ENCODE results near the gene VPS36. TPM values are rescaled to one million over a fixed set of nuclear protein-coding genes. Genes with fewer than 3 reads are reported as not detected.

The VPS36 gene
- total and polyA plus RNA-seq, 10 of the 15 experiments (the other 5 are each of a cell fraction or from before 2014, with no cell fraction given): 10.3 to 29.0 (median 23.9) TPM

DNA sequence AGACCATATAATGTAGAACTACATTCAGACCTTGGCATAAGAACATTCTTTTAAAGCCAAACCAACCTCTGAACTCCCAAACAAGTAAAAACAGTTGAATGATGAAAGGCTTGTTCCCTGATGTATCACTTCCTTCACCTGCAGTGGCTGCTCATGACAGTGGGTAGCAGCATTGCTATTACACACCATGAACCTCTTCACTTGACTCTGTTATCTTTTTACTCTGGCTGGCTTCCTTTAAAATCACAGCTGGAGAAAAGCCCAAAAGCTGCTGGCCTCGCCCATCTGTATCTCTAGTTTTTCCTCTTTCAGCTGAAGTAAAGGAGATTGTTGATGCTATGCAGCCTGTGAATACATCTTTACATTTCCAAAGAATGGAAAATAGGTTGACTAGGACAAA is 67.1 kb downstream of the VPS36 start:
- DNase-seq (ENCODE audit: low read depth, low spot score) (no peak), FAIRE-seq (no peak), ATAC-seq (no peak)
- ChIA-PET POLR2A (no interaction called here), SMC1A (ENCODE audit: uncharacterized antibody, unreplicated experiment) (interaction anchor here (0.6 kb wide), 1 partner anchor 507 kb away, joined by 3 read pairs; no protein-coding TSS in a partner anchor), RAD21 (ENCODE audit: unreplicated experiment) (no interaction called here), CTCF (no interaction called here)
- H3K27ac ChIP-seq (ENCODE audit: control insufficient read depth, insufficient read depth): no peak overlapping the region
- H4K20me1 ChIP-seq (ENCODE audit: control insufficient read depth, insufficient read depth): no peaks in the 10 kb centered on the region
- H3K4me1 ChIP-seq (ENCODE audit: control insufficient read depth, insufficient read depth, low read length): no peaks in the 10 kb centered on the region
- H3K79me2 ChIP-seq (ENCODE audit: control insufficient read depth, insufficient read depth, low read length): no peaks in the 10 kb centered on the region
- no peak overlapping the region for H3K9ac ChIP-seq (ENCODE audit: control insufficient read depth, insufficient read depth, low read length)
- BruUV-seq (replicated peaks): no TSS peak
- in situ Hi-C loops (cut with MboI) (no loop called here), intact Hi-C loops (cut with micrococcal nuclease; ENCODE audit: unreplicated experiment) (no loop called here)
- no peaks in the 10 kb centered on the region for H3K9me3 ChIP-seq (replicated peaks; ENCODE audit: control insufficient read depth, insufficient read depth, low read length)
- H3K4me2 ChIP-seq (ENCODE audit: control insufficient read depth, insufficient read depth): no peak overlapping the region
- no peak overlapping the region for H2AFZ ChIP-seq (ENCODE audit: control insufficient read depth, low read depth, low read length)
- 6% methylated on average over 1 of the region's 1 CpG for WGBS (ENCODE audit: insufficient coverage, insufficient replicate concordance, low lambda C conversion rate, missing lambda C conversion rate)
- TF ChIP-seq RUNX3 (IDR thresholded peaks at IDR 0.05; ENCODE audit: low read length): no peak
- no peak for TF ChIP-seq SREBF2 (IDR thresholded peaks at IDR 0.05; ENCODE audit: low read length)
- TF ChIP-seq, protein P1, sequence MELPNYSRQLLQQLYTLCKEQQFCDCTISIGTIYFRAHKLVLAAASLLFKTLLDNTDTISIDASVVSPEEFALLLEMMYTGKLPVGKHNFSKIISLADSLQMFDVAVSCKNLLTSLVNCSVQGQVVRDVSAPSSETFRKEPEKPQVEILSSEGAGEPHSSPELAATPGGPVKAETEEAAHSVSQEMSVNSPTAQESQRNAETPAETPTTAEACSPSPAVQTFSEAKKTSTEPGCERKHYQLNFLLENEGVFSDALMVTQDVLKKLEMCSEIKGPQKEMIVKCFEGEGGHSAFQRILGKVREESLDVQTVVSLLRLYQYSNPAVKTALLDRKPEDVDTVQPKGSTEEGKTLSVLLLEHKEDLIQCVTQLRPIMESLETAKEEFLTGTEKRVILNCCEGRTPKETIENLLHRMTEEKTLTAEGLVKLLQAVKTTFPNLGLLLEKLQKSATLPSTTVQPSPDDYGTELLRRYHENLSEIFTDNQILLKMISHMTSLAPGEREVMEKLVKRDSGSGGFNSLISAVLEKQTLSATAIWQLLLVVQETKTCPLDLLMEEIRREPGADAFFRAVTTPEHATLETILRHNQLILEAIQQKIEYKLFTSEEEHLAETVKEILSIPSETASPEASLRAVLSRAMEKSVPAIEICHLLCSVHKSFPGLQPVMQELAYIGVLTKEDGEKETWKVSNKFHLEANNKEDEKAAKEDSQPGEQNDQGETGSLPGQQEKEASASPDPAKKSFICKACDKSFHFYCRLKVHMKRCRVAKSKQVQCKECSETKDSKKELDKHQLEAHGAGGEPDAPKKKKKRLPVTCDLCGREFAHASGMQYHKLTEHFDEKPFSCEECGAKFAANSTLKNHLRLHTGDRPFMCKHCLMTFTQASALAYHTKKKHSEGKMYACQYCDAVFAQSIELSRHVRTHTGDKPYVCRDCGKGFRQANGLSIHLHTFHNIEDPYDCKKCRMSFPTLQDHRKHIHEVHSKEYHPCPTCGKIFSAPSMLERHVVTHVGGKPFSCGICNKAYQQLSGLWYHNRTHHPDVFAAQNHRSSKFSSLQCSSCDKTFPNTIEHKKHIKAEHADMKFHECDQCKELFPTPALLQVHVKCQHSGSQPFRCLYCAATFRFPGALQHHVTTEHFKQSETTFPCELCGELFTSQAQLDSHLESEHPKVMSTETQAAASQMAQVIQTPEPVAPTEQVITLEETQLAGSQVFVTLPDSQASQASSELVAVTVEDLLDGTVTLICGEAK (IDR thresholded peaks at IDR 0.05; ENCODE audit: borderline replicate concordance): no peak
- TF ChIP-seq, protein P2, sequence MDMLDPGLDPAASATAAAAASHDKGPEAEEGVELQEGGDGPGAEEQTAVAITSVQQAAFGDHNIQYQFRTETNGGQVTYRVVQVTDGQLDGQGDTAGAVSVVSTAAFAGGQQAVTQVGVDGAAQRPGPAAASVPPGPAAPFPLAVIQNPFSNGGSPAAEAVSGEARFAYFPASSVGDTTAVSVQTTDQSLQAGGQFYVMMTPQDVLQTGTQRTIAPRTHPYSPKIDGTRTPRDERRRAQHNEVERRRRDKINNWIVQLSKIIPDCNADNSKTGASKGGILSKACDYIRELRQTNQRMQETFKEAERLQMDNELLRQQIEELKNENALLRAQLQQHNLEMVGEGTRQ (IDR thresholded peaks at IDR 0.05; ENCODE audit: borderline replicate concordance, low read depth, low read length): no peak
- no peak for TF ChIP-seq NR2F1 (conservative IDR thresholded peaks at IDR 0.05)
- TF ChIP-seq ZSCAN29 (IDR thresholded peaks at IDR 0.05): no peak
- TF ChIP-seq, protein P3, sequence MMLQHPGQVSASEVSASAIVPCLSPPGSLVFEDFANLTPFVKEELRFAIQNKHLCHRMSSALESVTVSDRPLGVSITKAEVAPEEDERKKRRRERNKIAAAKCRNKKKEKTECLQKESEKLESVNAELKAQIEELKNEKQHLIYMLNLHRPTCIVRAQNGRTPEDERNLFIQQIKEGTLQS (IDR thresholded peaks at IDR 0.05; ENCODE audit: borderline replicate concordance, extremely low read depth, low read depth, low read length): no peak
- TF ChIP-seq HCFC1 (IDR thresholded peaks at IDR 0.05; ENCODE audit: low read length): no peak
- TF ChIP-seq BACH1 (IDR thresholded peaks at IDR 0.05; ENCODE audit: borderline replicate concordance): no peak
- TF ChIP-seq, protein P4, sequence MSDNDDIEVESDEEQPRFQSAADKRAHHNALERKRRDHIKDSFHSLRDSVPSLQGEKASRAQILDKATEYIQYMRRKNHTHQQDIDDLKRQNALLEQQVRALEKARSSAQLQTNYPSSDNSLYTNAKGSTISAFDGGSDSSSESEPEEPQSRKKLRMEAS (IDR thresholded peaks at IDR 0.05; ENCODE audit: low read depth, low read length): no peak
- no peaks in the 10 kb centered on the region for H3K27me3 ChIP-seq (replicated peaks in 1 of 2; ENCODE audit: control insufficient read depth in 2 of 2, insufficient read depth in 2 of 2, low read length in 1 of 2)
- H3K36me3 ChIP-seq (ENCODE audit: control insufficient read depth in 2 of 2, insufficient read depth in 2 of 2, low read length in 1 of 2): no peaks in the 10 kb centered on the region
- no peak overlapping the region for H3K4me3 ChIP-seq

All from GM12878 (cell line).